ENCODE results near the gene LRIG2.

The LRIG2 gene

DNA sequence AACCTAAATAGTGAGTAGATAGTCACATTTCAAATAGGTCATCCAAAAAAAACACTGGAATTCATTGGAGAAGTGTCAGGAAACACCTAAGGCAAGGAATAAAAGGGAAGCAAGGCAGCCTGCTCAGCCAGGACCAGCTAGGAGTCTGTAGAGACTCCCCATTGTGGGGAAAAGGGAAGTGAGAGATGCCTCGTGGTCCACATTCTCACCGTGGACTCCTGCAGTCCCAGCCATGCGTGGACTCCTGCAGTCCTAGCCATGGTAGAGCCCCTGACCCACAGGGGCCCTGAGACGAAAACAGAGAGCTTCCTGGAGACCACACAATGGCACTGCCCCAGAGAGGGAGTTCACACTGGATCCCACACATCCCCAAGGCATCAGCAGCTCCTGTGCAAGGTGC lies 97.5 kb downstream of the LRIG2 start:
- DNase-seq (ENCODE audit: low spot score): no peak

DNA sequence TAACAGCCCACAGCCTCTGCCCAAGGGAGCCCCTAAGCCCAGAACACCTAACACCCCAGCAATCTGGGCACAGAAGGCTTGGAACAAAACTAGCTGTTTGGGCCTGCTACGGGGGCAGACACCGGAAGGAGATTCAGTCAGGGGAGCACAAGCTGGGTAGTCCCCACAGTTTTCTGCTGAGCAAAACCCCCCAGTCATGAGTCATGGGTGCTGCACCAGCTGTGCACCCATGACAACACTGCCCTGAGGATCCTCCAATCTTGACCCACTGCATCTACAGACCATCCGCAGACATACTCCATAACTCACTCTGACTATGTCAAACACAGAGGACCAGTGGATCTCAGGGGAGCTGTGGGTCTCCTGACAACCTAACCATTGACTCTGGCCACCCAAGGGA lies 105.1 kb downstream of the LRIG2 start:
- no peak for DNase-seq (ENCODE audit: low spot score)

DNA sequence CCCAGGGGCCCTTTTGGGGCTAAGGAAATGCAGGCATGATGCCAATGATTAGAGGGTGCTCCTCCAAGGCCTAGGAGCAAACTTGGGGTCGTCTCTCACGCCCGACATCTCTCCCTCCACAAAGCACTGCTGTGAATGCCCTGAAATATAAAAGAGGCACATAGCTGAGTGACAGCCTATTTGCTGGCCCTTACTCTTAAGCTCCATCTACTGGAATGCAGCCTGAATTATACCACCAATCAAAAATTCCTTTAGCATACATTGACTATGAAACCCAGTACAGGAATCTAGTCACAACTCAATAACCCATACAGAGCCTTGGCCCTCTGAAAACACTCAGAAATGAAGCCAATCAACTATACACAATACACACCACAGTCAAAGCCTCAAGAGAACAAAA lies 105.5 kb downstream of the LRIG2 start:
- DNase-seq (ENCODE audit: low spot score): no peak
